GM12872 (cell line): ENCODE measurements around the gene TENM3.

Source experiments
- TF ChIP-seq, protein P1 (sequence below): IDR thresholded peaks from 3 replicates; pipeline ENCODE4 v1.5.1; 2011; ENCODE audit warnings: low read depth, mild to moderate bottlenecking, low read length, moderate library complexity; ENCODE audit not compliant: insufficient read depth

TENM3 gene

GRCh38 chr4:182292612-182293011, 49.4 kb downstream of the TENM3 start:
- TF ChIP-seq, protein P1, sequence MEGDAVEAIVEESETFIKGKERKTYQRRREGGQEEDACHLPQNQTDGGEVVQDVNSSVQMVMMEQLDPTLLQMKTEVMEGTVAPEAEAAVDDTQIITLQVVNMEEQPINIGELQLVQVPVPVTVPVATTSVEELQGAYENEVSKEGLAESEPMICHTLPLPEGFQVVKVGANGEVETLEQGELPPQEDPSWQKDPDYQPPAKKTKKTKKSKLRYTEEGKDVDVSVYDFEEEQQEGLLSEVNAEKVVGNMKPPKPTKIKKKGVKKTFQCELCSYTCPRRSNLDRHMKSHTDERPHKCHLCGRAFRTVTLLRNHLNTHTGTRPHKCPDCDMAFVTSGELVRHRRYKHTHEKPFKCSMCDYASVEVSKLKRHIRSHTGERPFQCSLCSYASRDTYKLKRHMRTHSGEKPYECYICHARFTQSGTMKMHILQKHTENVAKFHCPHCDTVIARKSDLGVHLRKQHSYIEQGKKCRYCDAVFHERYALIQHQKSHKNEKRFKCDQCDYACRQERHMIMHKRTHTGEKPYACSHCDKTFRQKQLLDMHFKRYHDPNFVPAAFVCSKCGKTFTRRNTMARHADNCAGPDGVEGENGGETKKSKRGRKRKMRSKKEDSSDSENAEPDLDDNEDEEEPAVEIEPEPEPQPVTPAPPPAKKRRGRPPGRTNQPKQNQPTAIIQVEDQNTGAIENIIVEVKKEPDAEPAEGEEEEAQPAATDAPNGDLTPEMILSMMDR, result no peak

DNA sequence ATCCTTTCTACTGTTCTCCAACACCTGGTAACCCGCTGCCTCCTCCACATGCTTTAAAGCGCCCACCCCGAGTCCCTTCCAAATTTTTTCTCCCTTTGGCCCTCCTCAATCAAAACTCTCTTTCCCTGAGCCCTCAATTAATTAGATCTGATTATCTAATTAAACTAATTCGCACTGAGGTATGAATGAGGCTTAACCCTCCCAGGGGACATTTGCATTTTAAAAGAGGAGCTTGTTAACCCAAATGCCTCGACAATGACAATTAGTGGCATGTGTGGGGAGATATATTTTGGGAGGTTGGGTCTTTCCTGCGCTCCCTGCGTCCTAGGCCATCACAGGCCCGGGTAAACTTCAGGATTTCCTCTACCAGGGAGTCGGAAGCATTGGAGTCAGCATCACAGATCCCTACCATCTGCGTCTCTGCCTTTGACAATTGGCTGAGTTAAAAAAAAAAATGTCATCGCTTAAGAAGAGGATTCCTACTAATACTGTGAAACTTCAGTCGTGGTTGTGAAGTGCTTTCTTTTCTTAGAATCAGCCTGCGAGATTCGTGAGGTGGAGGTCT, 50.6 kb downstream of the TENM3 start:
- TF ChIP-seq, protein P1, result no peak

GRCh38 chr4:182294451-182294850, 51.2 kb downstream of the TENM3 start:
- TF ChIP-seq, protein P1, result no peak

DNA sequence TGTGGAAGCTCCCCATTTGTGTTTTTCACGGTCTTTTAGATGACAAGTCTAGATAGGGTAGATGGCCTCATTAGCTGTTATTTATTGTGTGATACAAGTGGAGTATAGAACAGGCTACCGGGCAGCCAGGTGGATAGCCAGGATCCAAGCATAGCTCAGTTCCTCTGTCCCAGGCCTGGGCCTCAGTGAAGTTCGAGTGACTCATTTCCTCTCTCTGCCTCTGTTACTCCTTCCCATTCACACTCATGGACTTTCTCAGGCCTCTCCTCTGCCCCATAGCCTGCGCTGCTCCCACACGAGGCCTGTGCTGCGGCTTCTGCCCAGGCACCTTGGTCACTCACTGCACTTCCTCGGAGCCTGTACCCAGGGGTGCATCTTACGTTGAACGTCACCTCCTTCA, 54.5 kb downstream of the TENM3 start:
- TF ChIP-seq, protein P1, result no peak

GRCh38 chr4:182301736-182302135, 58.5 kb downstream of the TENM3 start:
- TF ChIP-seq, protein P1, result no peak

GRCh38 chr4:182303847-182304246, 60.6 kb downstream of the TENM3 start:
- TF ChIP-seq, protein P1, result no peak

GRCh38 chr4:182306792-182307507, 63.7 kb downstream of the TENM3 start:
- TF ChIP-seq, protein P1, result no peak
